Transverse colon (tissue), 4 donors: Measurements from ENCODE around the gene COX5A. TPM values are rescaled to one million over a fixed set of nuclear protein-coding genes. Genes with fewer than 3 reads are reported as not detected.

ENCODE experiments used
- DNase-seq: peaks from one replicate; pipeline ENCODE4 v3.0.0-alpha.2; 2019
- H3K27ac ChIP-seq, 4 donors: fragments of 200-600 bp; sonication (generic); 2 replicates each; pipeline ENCODE4 v1.5.1; 2016 to 2018; ENCODE audit warnings: inconsistent platforms in 4 of 4
- H3K27me3 ChIP-seq: fragments of 200-600 bp; sonication (generic); 2 replicates; pipeline ENCODE4 v1.5.1; 2017; ENCODE audit warnings: inconsistent platforms
- H3K36me3 ChIP-seq, 4 donors: fragments of 200-600 bp; sonication (generic); 2 replicates each; pipeline ENCODE4 v1.5.1; 2017 to 2019; ENCODE audit warnings: inconsistent platforms in 4 of 4
- H3K4me1 ChIP-seq, 4 donors: fragments of 200-600 bp; sonication (generic); 2 replicates each; pipeline ENCODE4 v1.5.1; 2017 to 2020; ENCODE audit warnings: inconsistent platforms in 4 of 4
- H3K4me3 ChIP-seq, 4 donors: fragments of 200-600 bp; sonication (generic); 1 replicate in 1 of 4; 2 replicates in 3 of 4; pipeline versions ENCODE4 v1.5.1 to v1.6.1; 2017 to 2019; ENCODE audit warnings: inconsistent platforms in 4 of 4
- H3K9me3 ChIP-seq, 2 donors: fragments of 200-600 bp; sonication (generic); 2 replicates each; pipeline ENCODE4 v1.5.1; 2017 to 2019; ENCODE audit warnings: inconsistent platforms in 2 of 2
- CTCF ChIP-seq, 5 experiments: fragments of 200-600 bp in 3 of 5; fragments of 450-650 bp in 2 of 5; sonication (generic) in 3 of 5; IDR thresholded peaks; 1 replicate in 2 of 5; 2 replicates in 3 of 5; pipeline ENCODE4 v1.5.1; 2016 to 2017; ENCODE audit warnings: antibody characterized with exemption in 5 of 5, inconsistent platforms in 3 of 5, mild to moderate bottlenecking in 2 of 5, moderate library complexity in 1 of 5
- EP300 ChIP-seq: sonication (generic); formaldehyde crosslinking; IDR thresholded peaks from one replicate; pipeline ENCODE4 v1.6.1; 2017; ENCODE audit warnings: antibody characterized with exemption, low read depth
- POLR2A ChIP-seq: fragments of 450-650 bp; IDR thresholded peaks from one replicate; pipeline ENCODE4 v1.6.1; 2016; ENCODE audit warnings: antibody characterized with exemption, mild to moderate bottlenecking, moderate library complexity
- POLR2AphosphoS5 ChIP-seq, 3 donors: sonication (generic); formaldehyde crosslinking; IDR thresholded peaks; one replicate each; pipeline ENCODE4 v1.6.1; 2016; ENCODE audit warnings: antibody characterized with exemption in 3 of 3
- WGBS, 2 donors: methylation state at CpG; one replicate each; pipeline ENCODE4 v1.1.5; 2018; ENCODE audit warnings: low coverage in 1 of 2; 5-methylcytosine and 5-hydroxymethylcytosine counted together
- in situ Hi-C, 4 donors: fragments of 200-750 bp; cut with MboI; loops; one replicate each; pipeline versions ENCODE4 v1.15.0 to v1.15.1; 2017; ENCODE audit warnings: low sequenced_read_pairs in 3 of 4, low pct_ligation_motif_present in 1 of 4, low pct_unique_long_range_greater_than_20kb in 1 of 4
- intact Hi-C: fragments of 100-400 bp; cut with DNase I; formaldehyde crosslinking; loops from one replicate; pipeline ENCODE4 v1.15.1; 2023; ENCODE audit warnings: low total_unique reads
- total RNA-seq, 4 donors: library from RNA; depleted of rRNA; stranded (reverse); fragments of >200 nt; gene quantifications; one replicate each; pipeline ENCODE4 v1.1.0, GENCODE V29; 2016

The COX5A gene
- total RNA-seq, 4 donors from 2014 or later: 135 to 437 (median 219) TPM

- Histone ChIP-seq H3K36me3 (no peaks in the 10 kb centered on the region), H3K27me3 (peaks cover 24% of the 10 kb centered on the region), H3K9me3 (no peaks in the 10 kb centered on the region), H3K4me3 (peak within 1 kb of the TSS; percentile 48 to 63 (median 57)), H3K27ac (peak within 1 kb of the TSS; percentile 86 to 93 (median 90)), H3K4me1 (peaks cover 19 to 68% (median 49%) of the 10 kb centered on the region in 4 donors)
- DNase-seq: peak; percentile 91
- 0% methylated on average over 1 to 65 of the region's 83 CpGs for WGBS, 2 donors
- in situ Hi-C loops (loop anchor here in 1 of 4 donors (25.0 kb wide), 1 partner anchor 320 kb away; no protein-coding TSS in a partner anchor), intact Hi-C loops (loop anchor here (10.0 kb wide), 1 partner anchor 112 kb away; the partner anchor contains the start of gene ULK3)
- peak; percentile 47 to 83 (median 62) for TF ChIP-seq POLR2AphosphoS5 (IDR thresholded peaks at IDR 0.05)
- peak; percentile 82 for TF ChIP-seq POLR2A
- TF ChIP-seq EP300: no peak
Observed at GRCh38 chr15:74956648-74957475, 19.0 kb upstream of the COX5A start, which contains the start of gene RPP25. Gene RPP25, minus strand, starts transcription at chr15:74956772. Its CDS starts 189 bp downstream, at chr15:74956583.

GRCh38 chr15:74955796-74956647, 18.1 kb upstream of the COX5A start:
- H3K9me3 ChIP-seq: no peaks in the 10 kb centered on the region
- H3K4me3 ChIP-seq: peak overlapping the region; percentile 48 to 63 (median 57)
- in situ Hi-C loops (loop anchor here in 1 of 4 donors (25.0 kb wide), 1 partner anchor 319 kb away; no protein-coding TSS in a partner anchor), intact Hi-C loops (loop anchor here (10.0 kb wide), 1 partner anchor 111 kb away; the partner anchor contains the start of gene ULK3)
- H3K4me1 ChIP-seq: peaks cover 19 to 63% (median 49%) of the 10 kb centered on the region in 4 donors
- DNase-seq: peak; percentile 88
- TF ChIP-seq POLR2AphosphoS5 (IDR thresholded peaks at IDR 0.05): peak; percentile 24 to 42 (median 41)
- TF ChIP-seq POLR2A: no peak
- TF ChIP-seq EP300: no peak
- peak; percentile 44 to 78 (median 54) for TF ChIP-seq CTCF (IDR thresholded peaks at IDR 0.05)
- 26% methylated on average over 65 of the region's 88 CpGs; no CpG with 5 or more reads in 1 of the 2 donors for WGBS, 2 donors
- no peaks in the 10 kb centered on the region for H3K36me3 ChIP-seq
- peak overlapping the region; percentile 86 to 93 (median 90) for H3K27ac ChIP-seq
- peaks cover 24% of the 10 kb centered on the region for H3K27me3 ChIP-seq

- no peak for TF ChIP-seq CTCF (IDR thresholded peaks at IDR 0.05)
- no peak for TF ChIP-seq POLR2A
- TF ChIP-seq POLR2AphosphoS5 (IDR thresholded peaks at IDR 0.05): no peak
- no peak for TF ChIP-seq EP300
- 56% methylated on average over 8 of the region's 8 CpGs; no CpG with 5 or more reads in 1 of the 2 donors for WGBS, 2 donors
- intact Hi-C loops (loop anchor here (10.0 kb wide), 1 partner anchor 110 kb away; the partner anchor contains the start of gene ULK3), in situ Hi-C loops (loop anchor here in 1 of 4 donors (25.0 kb wide), 1 partner anchor 318 kb away; no protein-coding TSS in a partner anchor)
- no peak for DNase-seq
- Histone ChIP-seq H3K27ac (peak overlapping the region in 3 of 4 donors; percentile 88 to 93 (median 92)), H3K9me3 (no peaks in the 10 kb centered on the region), H3K4me3 (peak overlapping the region in 3 of 4 donors; percentile 8 to 63 (median 62)), H3K27me3 (peaks cover 24% of the 10 kb centered on the region), H3K4me1 (peaks cover 19 to 59% (median 49%) of the 10 kb centered on the region in 4 donors), H3K36me3 (no peaks in the 10 kb centered on the region)
Observed at GRCh38 chr15:74955017-74955416, 17.1 kb upstream of the COX5A start.

GRCh38 chr15:74954515-74954914, 16.6 kb upstream of the COX5A start:
- no peak for TF ChIP-seq CTCF (IDR thresholded peaks at IDR 0.05)
- no peak for TF ChIP-seq POLR2AphosphoS5 (IDR thresholded peaks at IDR 0.05)
- no peak for TF ChIP-seq EP300
- no peak for TF ChIP-seq POLR2A
- Histone ChIP-seq H3K4me3 (peak overlapping the region in 2 of 4 donors; percentile 62 to 63), H3K4me1 (peaks cover 19 to 55% (median 47%) of the 10 kb centered on the region in 4 donors), H3K27me3 (peaks cover 22% of the 10 kb centered on the region), H3K36me3 (no peaks in the 10 kb centered on the region), H3K9me3 (no peaks in the 10 kb centered on the region), H3K27ac (peak overlapping the region in 2 of 4 donors; percentile 88 to 93)
- no peak for DNase-seq
- in situ Hi-C loops (loop anchor here in 2 of 4 donors (5.0 to 25.0 kb wide), 2 partner anchors 187 to 317 kb away; no protein-coding TSS in a partner anchor), intact Hi-C loops (loop anchor here (5.0 to 10.0 kb wide), 2 partner anchors 110 to 182 kb away; partner anchors contain the start of gene ULK3)
